Measurements from ENCODE around the gene C1orf116. TPM values are rescaled to one million over a fixed set of nuclear protein-coding genes. Genes with fewer than 3 reads are reported as not detected.

C1orf116 gene
- total RNA-seq, 2 donors from 2014 or later: 0.14 to 1.3 TPM

DNA sequence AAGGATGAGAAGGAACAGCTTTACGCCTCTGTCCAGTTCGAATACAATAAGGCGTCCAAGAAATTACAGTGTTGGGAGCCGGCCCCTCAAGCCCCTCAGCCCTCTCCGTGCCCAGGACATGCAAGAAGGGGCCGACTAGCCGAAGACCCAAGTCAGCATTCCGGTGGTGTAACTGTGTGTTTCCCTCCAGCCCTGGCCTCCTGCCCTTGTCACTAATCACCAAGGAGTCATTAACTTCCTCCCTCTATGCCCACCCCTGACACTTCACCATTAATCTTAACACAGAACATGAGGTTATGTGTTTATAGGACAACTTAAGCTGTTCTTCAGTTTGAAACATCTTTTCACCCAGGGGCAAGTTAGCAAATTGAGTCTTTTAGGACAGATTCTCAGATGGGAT is 39.7 kb upstream of the C1orf116 start:
- Histone ChIP-seq H3K4me3 (no peak overlapping the region), H3K27ac (no peak overlapping the region), H3K27me3 (replicated peaks; ENCODE audit: insufficient read depth) (no peaks in the 10 kb centered on the region), H3K4me1 (ENCODE audit: control insufficient read depth in 1 of 2, low read depth in 2 of 2) (peaks cover 0 to 8% of the 10 kb centered on the region in 2 donors), H3K9me3 (no peaks in the 10 kb centered on the region), H3K36me3 (peaks cover 9% of the 10 kb centered on the region)
- TF ChIP-seq, protein P1, sequence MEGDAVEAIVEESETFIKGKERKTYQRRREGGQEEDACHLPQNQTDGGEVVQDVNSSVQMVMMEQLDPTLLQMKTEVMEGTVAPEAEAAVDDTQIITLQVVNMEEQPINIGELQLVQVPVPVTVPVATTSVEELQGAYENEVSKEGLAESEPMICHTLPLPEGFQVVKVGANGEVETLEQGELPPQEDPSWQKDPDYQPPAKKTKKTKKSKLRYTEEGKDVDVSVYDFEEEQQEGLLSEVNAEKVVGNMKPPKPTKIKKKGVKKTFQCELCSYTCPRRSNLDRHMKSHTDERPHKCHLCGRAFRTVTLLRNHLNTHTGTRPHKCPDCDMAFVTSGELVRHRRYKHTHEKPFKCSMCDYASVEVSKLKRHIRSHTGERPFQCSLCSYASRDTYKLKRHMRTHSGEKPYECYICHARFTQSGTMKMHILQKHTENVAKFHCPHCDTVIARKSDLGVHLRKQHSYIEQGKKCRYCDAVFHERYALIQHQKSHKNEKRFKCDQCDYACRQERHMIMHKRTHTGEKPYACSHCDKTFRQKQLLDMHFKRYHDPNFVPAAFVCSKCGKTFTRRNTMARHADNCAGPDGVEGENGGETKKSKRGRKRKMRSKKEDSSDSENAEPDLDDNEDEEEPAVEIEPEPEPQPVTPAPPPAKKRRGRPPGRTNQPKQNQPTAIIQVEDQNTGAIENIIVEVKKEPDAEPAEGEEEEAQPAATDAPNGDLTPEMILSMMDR (IDR thresholded peaks at IDR 0.05): no peak
- DNase-seq (ENCODE audit: low spot score) (no peak), ATAC-seq (ENCODE audit: insufficient number of reproducible peaks, low FRiP score, low read depth) (no peak)

DNA sequence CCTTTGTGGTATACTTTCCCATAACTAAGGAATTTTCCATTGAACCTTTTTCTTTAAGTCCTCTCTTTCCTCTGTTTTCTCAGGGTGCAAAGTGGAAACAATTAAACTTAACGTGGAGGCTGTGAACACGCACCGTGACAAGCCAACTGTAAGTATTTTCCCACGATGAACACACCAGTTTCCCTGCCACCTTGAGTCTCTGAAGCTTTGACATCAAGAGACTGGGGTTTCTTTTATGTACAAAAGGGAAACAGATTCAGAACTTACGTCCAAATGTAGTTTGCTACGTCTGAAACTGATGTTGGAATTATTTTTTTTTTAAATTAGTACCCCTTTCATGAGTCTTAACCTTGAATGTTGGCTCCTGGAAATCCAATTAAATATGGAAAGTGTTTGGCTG is 38.9 kb upstream of the C1orf116 start:
- no peak overlapping the region for H3K27ac ChIP-seq
- DNase-seq (ENCODE audit: low spot score) (no peak), ATAC-seq (ENCODE audit: insufficient number of reproducible peaks, low FRiP score, low read depth) (no peak)
- H3K4me1 ChIP-seq (ENCODE audit: control insufficient read depth in 1 of 2, low read depth in 2 of 2): peaks cover 0 to under 1% of the 10 kb centered on the region in 2 donors
- no peaks in the 10 kb centered on the region for H3K9me3 ChIP-seq
- TF ChIP-seq, protein P1 (IDR thresholded peaks at IDR 0.05): no peak
- H3K4me3 ChIP-seq: no peak overlapping the region
- H3K27me3 ChIP-seq (replicated peaks; ENCODE audit: insufficient read depth): no peaks in the 10 kb centered on the region
- peaks cover 9% of the 10 kb centered on the region for H3K36me3 ChIP-seq

DNA sequence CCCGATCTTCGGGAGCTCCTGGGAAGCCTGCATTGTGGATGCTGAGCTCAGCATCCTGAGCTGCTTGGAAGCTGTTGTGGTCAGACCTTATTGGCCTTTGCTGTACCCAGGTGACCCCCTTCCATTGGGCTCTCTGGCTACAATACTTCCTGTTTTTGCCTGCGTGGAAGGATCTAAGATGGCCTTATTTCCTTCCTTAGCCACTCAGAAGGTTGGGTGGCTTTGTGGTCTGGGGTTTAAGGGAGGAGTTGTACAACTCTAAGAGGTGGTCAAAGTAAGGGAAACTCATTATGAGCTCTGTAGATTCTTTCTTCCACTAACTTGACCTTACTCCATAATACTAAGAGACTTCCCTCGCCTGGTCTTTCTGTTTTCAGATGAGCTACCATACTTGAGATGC is 38.3 kb upstream of the C1orf116 start:
- Histone ChIP-seq H3K4me3 (no peak overlapping the region), H3K27me3 (replicated peaks; ENCODE audit: insufficient read depth) (no peaks in the 10 kb centered on the region), H3K36me3 (peaks cover 9% of the 10 kb centered on the region), H3K27ac (no peak overlapping the region), H3K4me1 (ENCODE audit: control insufficient read depth in 1 of 2, low read depth in 2 of 2) (no peaks in the 10 kb centered on the region), H3K9me3 (no peaks in the 10 kb centered on the region)
- TF ChIP-seq, protein P1 (IDR thresholded peaks at IDR 0.05): no peak
- DNase-seq (ENCODE audit: low spot score) (no peak), ATAC-seq (ENCODE audit: insufficient number of reproducible peaks, low FRiP score, low read depth) (no peak)

DNA sequence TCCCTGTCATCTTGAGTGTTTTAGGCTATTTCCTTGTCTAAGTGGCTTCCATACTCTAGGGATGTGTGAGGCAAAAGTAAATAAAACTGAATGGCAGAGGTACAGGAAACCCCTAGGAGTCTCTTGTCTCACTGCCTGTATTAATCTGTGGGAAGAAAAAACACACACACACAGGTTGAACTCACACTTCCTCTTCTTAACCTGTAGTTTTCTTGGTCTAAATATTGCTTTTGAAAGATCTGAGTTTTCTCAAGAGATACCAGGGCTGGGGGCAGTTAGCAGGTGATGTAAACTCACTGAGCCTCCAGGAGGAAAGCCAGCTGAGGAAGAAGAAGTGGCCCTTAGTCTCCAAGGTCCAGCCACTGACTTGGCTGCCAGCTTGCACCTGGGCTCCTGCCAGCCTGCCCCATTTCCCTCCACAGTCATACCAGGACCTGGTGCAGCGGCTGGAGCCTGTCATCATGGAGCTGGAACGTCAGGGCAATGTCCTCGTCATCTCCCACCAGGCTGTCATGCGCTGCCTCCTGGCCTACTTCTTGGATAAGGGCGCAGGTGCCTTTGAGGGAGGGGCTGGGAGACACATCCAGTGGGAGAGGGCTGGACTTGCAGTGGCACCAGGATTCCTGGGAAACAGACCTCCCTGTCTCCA is 37.4 kb upstream of the C1orf116 start:
- Histone ChIP-seq H3K4me3 (no peak overlapping the region), H3K4me1 (ENCODE audit: control insufficient read depth in 1 of 2, low read depth in 2 of 2) (no peaks in the 10 kb centered on the region), H3K9me3 (no peaks in the 10 kb centered on the region), H3K27ac (no peak overlapping the region), H3K36me3 (peaks cover 9% of the 10 kb centered on the region), H3K27me3 (replicated peaks; ENCODE audit: insufficient read depth) (no peaks in the 10 kb centered on the region)
- DNase-seq (ENCODE audit: low spot score) (no peak), ATAC-seq (ENCODE audit: insufficient number of reproducible peaks, low FRiP score, low read depth) (no peak)
- TF ChIP-seq, protein P1 (IDR thresholded peaks at IDR 0.05): no peak

DNA sequence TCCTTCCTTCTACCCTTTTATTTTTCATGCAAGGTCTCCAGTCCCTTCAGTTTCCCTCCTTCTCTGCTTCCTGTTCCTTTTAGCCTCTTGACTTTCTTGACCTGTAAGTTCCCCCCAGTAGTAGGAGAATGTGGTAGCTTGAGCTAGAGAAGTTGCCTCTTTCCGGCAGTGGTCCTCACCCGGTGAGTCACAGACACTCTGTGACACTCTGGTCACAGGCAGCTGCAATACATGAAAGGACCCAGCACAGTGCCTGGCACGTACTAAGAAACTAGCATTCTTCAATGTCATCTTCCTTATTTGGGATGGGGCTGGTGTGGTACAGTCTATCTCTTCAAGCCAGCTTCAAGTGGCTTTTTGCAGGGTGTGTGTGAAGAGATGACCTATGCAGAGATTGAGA is 36.5 kb upstream of the C1orf116 start:
- ATAC-seq (ENCODE audit: insufficient number of reproducible peaks, low FRiP score, low read depth) (no peak), DNase-seq (ENCODE audit: low spot score) (no peak)
- Histone ChIP-seq H3K4me3 (no peak overlapping the region), H3K4me1 (ENCODE audit: control insufficient read depth in 1 of 2, low read depth in 2 of 2) (peaks cover 0 to 6% of the 10 kb centered on the region in 2 donors), H3K36me3 (peaks cover 9% of the 10 kb centered on the region), H3K27me3 (replicated peaks; ENCODE audit: insufficient read depth) (no peaks in the 10 kb centered on the region), H3K27ac (no peak overlapping the region), H3K9me3 (no peaks in the 10 kb centered on the region)
- TF ChIP-seq, protein P1 (IDR thresholded peaks at IDR 0.05): no peak
